NOMO-1 (cell line): ENCODE data around the gene MUCL1.
"Not testable (repeated sequence)": the region's sequence is repeated elsewhere in the genome, so short reads cannot be mapped to it uniquely, and the experiment has no call there.

Experiments used
- DNase-seq, 2 experiments: peaks; one replicate each; lab custom pipeline; 2025; ENCODE audit not compliant: unreplicated experiment in 2 of 2; lab: John Stamatoyannopoulos, UW

MUCL1 gene, protein sequence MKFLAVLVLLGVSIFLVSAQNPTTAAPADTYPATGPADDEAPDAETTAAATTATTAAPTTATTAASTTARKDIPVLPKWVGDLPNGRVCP

GRCh38 chr12:54853933-54854538 is at the start of gene MUCL1:
MUCL1 (plus strand) TSS chr12:54854516; CDS start chr12:54854583, 67 bp downstream.
- peak; percentile 42 to 57 for DNase-seq

DNA sequence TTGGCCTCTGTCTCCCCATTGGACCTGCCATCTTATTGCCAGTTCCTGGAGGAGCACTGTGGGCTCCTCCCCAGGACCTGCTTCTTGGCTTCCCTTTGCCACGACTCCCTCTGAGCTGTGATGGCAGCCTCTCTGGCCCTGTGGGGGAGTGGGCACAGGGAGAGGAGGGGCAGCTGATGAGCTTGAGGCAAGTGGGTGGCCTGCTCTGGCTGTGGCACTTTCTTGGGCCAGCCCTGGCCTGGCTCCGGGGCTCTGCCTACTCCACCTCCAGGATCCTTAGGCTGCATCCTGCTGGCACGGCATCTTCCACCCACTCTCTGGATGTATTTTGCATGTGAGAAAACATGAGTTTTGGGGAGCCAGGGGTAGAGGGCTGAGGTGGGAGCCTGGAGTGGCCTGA is 32.6 kb upstream of the MUCL1 start:
- no peak for DNase-seq

DNA sequence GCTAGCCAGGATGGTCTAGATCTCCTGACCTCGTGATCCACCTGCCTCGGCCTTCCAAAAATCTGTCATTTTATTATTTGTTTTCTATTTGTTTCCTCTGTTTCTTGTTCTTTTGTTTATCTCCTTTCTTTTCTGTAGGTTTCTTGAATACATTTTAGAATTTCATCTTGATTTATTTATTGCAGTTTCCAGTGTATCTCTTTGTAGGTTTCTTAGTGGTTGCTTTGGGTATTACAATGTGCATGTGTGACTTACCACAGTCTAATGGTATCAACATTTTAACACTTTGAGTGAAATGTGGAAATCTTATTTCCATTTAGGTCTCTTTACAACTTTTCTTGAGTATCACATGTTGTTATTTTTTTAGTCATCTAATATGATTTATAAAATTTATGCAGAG is 29.9 kb upstream of the MUCL1 start:
- DNase-seq = no peak

DNA sequence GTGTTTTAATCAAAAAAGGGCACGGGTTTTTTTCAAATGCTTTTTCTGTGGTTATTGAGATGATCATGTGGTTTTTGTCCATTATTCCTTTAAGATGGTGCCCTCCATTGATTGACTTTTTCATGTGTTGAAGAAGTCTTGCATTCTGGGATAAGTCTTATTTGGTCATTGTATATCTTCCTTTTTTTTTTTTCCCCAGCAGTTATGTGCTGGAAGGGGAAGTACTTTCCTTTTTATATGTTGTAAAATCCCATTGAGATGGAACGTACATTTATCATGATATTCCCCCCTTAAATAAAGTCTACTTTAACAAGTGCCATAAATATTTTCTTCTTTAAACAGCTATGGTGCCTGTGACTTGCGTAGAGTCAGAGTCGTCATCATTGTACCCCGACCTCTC is 24.8 kb upstream of the MUCL1 start:
- no peak for DNase-seq

DNA sequence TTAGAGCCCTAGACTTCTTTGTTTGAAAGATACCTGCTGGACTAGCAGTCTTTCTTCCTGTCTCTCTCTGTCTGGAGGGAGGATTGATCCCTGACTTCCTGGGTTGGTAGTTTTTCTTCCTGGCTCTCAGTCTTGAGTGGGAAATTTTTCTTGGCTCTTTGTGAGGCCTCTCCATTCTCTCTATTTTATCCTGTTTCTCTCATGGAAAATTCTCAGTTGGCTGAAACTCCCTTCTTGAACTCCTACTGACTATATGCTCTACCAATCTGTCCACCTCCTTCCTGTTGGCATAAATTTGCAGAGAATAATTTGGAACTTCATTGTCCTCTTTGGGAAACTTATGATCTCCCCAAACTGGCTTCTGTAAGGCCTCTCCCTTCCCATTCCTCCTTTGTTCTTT is 24.1 kb upstream of the MUCL1 start:
- DNase-seq = no peak

GRCh38 chr12:54831631-54832030 is 22.7 kb upstream of the MUCL1 start:
- no peak for DNase-seq

GRCh38 chr12:54840244-54840865 is 14.0 kb upstream of the MUCL1 start:
- DNase-seq = no peak

GRCh38 chr12:54857406-54857805 is 3.1 kb downstream of the MUCL1 start:
- no peak for DNase-seq

- no peak for DNase-seq
Observed at GRCh38 chr12:54858562-54858961, 4.2 kb downstream of the MUCL1 start.

DNA sequence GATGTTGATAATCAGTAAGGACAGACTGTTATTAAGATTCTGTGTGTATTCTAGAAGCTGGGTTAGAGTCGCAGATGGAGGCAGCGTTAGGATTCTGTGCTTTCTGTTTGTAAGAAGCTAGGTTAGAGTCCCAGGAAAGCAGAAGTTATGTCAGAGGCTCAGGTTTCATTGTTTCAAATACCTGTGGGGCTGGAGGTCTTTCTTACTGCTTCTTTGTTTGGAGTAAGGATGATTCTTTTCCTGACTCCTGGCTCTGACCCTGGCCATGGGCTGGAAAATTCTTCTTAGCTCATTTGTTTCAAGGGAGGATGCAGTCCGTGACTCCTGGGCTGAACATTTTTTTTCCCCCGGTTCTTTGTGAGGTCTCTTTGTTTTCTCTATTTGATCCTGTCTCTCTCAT is 5.2 kb downstream of the MUCL1 start:
- DNase-seq = no peak

GRCh38 chr12:54861927-54862326 is 7.6 kb downstream of the MUCL1 start:
- DNase-seq = no peak

GRCh38 chr12:54863948-54864618 is 9.8 kb downstream of the MUCL1 start:
- no peak for DNase-seq

DNA sequence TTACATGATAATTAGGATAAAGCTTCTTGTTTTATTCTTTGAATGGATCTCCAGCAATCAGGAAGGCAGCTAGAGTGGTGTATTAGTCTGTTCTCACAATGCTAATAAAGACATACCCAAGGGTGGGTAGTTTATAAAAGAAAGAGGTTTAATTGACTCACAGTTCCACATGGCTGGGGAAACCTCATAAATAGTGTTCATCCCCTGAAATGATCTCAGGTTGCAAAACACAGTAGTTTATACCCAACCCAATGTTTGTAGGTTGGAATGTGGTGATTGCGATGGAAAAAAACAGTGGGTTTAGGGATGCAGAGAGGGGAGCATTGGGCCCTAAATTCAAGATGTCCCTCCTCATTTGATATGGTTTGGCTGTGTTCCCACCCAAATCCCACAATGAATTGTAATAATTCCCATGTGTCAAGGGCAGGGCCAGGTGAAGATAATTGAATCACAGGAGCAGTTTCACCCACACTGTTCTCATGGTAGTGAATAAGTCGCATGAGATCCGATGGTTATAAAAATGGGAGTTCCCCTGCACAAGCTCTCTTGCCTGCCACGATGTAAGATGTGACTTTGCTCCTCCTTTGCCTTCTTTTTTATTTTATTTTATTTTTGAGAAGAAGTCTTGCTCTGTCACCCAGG is 11.5 kb downstream of the MUCL1 start:
- no peak for DNase-seq

GRCh38 chr12:54868690-54869089 is 14.4 kb downstream of the MUCL1 start:
- DNase-seq = no peak

GRCh38 chr12:54870048-54870447 is 15.7 kb downstream of the MUCL1 start:
- no peak for DNase-seq

- no peak for DNase-seq
Observed at GRCh38 chr12:54870617-54871016, 16.3 kb downstream of the MUCL1 start.

- DNase-seq = no peak
Observed at GRCh38 chr12:54879150-54879549, 24.8 kb downstream of the MUCL1 start.

DNA sequence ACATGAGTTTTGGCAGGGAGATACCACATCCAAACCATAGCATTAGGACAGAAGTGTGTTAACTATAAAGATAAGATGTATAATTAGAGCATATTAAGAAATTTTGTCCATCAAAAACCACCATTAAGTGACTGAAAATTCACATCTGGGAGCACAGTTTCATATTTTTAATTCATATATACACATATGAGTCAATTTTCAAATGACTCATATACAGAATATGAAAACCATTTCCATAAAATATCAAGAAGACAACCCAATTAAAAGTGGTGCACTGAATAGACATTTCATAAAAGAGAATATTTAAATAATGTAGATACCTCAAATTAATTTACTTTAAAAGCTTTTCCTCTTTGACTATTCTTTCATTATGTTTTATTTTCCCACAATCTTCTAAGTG is 25.3 kb downstream of the MUCL1 start:
- no peak for DNase-seq

- DNase-seq = peak; percentile 57 to 92
Observed at GRCh38 chr12:54882079-54882478, 27.8 kb downstream of the MUCL1 start.

- not testable (repeated sequence) for DNase-seq
Observed at GRCh38 chr12:54882597-54882996, 28.3 kb downstream of the MUCL1 start.

GRCh38 chr12:54888428-54888827 is 34.1 kb downstream of the MUCL1 start:
- not testable (repeated sequence) for DNase-seq

DNA sequence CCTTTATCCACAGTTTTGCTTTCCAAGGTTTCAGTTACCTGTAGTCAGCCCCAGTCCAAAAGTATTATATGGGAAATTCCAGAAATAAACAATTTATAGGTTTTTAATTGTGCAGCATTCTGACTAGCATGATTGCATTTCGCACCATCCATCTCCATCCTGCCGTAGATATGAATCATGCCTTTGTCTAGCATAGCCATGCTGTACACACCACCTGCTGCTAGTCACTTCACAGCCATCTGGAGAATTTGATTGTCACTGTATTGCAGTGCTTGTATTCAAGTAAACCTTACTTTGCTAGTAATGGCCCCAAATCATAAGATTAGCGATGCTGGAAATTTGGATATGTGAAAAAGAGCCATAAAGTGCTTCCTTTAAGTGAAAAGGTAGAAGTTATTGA is 36.0 kb downstream of the MUCL1 start:
- no peak for DNase-seq
